HS-27A (cell line): Measurements from ENCODE around the gene FOXR1.

Experiments used
- DNase-seq: peaks from one replicate; pipeline ENCODE4 v3.0.0-alpha.2; 2012; ENCODE audit warnings: low read depth, missing footprints

The FOXR1 gene, protein sequence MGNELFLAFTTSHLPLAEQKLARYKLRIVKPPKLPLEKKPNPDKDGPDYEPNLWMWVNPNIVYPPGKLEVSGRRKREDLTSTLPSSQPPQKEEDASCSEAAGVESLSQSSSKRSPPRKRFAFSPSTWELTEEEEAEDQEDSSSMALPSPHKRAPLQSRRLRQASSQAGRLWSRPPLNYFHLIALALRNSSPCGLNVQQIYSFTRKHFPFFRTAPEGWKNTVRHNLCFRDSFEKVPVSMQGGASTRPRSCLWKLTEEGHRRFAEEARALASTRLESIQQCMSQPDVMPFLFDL

DNA sequence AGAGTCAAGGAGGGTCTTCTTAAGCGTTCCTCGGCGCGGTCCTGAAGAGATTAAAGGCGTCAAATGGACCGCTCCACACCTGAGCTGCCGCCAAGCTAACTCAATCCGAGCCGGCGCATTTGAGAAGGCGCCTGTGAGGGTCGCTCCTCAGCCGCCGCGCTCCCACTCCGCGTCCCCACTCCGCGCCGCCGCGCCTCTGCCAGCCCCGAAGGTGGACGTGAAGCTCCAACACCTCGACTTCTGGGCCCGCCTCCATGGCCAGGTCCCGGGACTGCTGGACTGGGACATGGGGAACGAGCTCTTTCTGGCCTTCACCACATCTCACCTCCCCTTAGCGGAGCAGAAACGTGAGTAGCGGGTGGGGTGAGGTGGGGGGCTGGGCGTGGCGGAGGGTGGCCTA is at the start of gene FOXR1:
TSS of gene FOXR1 (plus strand) at position 116 of the 400 bp plus-strand sequence. CDS start at position 287, 171 bp downstream.
- DNase-seq = no peak

DNA sequence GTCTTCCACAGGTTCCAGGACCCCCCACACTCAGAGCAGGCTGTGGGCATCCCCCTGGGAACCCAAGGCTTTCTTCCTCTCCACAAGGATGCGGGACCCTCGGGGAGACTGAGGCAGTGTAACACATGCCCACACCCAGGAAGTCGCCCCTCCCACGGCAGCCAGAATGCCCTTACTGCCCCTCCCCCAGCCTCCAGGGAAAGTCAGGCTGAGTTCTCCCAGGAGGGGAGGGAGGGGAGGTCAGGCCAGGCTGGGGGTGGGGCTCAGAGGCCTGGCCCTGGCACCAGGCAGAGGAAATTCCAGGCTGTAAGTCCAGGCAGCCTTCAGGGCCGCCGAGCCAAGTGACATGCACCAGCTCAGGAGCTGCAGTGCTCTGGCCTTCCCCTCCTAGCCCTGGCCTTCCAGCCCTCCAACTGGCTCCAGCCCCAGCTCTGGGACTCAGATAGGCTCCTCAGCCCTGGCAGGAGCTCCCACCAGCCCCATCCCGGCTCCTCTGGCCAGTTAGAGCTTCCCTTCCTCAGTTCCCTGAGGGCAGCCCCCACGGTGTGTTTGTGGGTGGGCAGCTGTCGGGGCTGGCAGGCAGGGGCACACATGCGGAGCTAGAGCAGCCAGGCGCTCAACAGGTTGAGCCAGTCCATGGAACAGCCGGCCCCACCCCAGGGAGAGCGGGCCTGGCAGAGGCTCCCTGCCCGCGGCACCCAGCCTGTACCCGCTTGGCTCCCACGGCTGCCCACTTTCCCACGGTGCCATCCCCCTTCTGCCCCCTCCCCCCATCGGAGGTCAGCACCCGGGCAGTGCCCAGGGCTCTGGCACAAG is 49.4 kb upstream of the FOXR1 start:
- DNase-seq = no peak

DNA sequence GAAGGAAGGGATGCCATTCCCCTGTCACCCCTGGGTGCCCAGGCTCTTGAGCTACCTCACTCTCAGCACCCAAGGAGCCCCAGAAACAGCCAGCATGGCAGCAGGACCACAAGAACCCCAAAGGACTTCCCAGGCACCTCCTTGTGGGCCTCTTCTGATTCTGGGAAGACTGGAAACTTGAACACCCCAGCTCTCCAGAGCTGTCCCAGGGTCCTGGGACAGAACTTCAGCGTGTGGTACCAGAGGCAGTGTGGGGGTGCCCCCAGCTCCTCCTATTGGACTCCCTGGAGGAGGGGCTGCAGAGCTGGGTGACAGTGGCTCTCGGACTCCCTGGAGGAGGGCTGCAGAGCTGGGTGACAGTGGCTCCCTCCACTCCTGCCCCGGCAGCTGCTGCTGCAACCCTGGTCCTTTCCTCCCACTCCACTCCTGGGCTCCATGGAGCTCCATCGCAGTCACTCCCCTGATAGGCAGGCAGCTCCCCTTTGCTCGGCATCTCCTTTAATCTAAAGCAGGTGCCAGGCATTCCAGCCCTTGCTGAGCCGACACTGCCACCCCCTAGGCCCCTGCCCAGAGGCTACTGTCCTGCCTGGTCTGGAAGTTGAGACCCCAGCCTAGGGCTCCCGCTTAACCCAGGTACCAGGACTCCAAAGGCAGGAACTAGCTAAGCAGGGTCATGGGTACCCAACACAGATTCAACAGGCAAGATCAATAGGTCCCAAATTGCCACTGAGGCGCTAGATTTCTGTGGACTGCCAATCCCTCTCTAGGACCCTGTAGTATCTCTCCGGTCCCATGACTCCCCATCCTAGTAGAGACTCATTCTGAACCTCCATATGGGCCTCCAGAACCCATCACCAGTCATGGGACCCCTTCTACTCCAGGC is 48.6 kb upstream of the FOXR1 start:
- no peak for DNase-seq

- DNase-seq = no peak
These were observed 47.6 kb upstream of the FOXR1 start for GRCh38 chr11:118923721-118924587.

DNA sequence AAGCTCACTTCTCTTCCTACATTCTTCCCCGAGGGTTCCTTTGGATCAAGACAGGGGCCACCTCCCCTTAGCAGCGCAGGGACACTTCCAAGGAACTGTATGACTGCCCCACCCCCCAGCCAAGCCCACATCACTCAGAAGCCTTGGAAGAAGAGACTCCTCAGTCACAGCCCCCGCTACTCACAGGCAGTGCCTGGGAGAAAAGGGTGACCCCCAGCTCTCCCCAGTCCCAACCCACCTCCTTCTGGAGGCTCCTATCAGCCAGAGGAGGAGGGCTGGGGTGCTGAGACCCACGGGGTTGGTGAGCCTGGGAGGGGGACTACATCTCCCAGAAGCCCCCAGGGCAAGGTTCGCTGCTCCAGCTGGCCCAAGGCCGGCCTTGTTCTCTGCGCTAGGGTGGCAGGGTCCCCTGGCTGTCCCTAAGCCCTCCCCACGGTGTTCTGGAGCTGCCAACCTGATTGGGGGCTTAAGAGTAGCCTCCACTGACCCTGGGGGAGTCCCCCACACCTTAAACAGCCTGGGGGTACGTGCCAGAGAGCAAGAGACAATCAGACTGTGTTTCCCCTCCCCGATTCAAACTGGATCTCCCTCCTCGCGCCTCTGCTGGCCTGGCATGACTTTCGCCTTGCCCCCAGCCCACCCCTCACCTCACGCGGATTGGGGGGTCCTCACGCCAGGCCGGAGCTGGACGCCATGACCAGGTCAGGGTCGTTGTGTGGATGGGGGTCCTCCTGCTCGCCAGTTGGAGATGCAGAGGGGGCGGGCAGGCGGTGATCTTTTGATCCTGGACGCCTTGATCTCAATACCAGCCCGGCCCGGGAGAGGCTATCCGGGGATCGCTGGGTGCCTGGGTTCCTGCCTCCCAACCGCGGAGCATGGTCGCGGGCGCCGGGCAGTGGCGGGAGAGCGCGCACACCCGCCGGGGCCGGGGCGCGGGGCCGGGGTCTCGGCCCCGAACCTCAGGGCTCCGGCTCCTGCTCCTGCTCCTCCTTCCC is 46.7 kb upstream of the FOXR1 start:
- no peak for DNase-seq

DNA sequence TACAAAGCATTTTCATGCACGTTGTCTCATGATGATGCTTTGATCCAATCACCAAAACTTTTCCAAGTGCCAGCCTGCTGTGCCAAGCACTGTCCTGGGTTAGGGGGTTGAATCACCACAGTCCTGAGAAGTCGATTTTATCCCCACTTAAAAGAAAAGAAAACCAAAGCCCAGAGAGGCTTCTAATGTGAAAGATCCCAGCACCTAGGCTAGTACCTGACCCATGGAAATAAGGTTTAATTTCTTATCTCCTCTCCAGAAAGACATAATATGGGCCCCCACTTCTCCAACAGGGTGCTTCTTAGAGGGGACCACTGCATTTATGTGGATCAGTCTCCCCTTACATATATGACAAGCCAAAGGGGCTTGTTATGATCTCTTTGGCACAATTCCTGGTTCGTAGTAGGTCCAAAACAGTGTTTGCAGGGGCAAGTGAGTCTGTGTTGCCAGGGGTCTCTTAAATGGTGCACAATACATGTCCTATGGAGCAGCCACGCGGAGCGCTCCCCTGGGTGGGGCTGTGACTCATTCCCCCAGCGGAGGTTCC is 43.9 kb upstream of the FOXR1 start:
- no peak for DNase-seq

DNA sequence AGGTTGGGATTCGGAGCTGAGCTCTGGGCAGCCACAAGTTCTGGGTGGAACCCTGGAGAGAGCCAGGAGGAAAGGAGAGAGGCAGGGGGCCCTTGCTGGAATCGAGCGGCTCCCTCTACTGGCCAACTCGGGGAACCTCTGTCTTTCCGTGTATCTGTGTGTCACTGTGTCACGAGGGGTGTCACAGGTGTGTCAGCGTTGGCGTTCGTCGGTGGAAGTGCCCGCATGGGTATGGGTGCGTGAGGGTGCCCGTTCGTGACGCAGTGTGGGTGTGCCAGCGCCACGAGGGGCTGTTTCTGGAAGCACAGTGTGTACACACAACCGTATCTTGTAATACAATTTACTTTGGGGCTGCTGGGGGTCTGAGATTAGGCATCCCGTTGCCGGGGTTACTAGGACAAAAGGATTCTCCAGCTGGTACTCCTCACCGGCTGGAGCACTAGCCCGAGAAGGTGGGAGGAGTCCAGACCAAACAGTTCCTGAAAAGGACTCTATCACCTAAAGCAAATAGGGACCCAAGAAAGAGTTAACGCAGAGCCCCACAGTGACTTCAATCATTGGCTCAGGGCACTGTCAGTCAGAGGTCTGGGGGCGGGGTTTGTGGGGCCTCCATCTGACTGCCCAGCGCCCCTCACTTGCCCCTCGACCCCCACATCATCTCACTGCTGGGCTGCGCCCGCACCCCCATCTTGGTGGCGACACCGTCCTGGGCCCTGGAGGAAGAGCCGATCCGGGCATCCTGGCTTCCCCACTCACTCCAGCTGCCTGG is 43.3 kb upstream of the FOXR1 start:
- DNase-seq = no peak

GRCh38 chr11:118928870-118929500 is 42.6 kb upstream of the FOXR1 start:
- DNase-seq = no peak

DNA sequence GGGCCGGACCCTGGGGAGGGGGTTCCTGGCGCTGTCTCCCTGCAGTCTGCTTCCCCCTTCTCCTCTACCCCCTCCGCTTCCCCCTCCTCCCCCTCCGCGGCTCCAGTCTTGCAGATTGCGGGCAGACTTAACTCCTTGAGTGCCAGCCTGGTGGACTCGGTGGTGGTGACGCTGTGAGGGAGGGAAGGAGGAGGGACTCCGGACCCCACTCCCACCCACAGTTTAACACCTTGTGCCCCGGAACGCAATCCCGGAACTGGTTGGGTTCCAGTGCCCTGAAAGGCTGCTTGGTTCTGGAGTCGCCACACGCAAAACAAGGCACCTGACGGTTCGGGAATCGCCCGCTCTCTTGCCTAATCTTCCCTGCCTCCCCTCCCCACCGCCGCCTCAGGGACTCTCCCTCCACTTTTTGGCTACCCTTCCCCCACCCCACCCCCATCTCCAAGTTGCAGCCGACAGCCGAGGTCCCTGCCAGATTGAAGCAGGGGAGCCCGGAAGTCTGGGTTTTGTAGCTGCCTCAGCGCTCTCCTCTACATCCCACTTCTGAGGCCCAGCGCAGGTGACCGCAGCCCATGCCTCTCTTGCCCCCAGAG is 42.0 kb upstream of the FOXR1 start:
- DNase-seq = no peak

DNA sequence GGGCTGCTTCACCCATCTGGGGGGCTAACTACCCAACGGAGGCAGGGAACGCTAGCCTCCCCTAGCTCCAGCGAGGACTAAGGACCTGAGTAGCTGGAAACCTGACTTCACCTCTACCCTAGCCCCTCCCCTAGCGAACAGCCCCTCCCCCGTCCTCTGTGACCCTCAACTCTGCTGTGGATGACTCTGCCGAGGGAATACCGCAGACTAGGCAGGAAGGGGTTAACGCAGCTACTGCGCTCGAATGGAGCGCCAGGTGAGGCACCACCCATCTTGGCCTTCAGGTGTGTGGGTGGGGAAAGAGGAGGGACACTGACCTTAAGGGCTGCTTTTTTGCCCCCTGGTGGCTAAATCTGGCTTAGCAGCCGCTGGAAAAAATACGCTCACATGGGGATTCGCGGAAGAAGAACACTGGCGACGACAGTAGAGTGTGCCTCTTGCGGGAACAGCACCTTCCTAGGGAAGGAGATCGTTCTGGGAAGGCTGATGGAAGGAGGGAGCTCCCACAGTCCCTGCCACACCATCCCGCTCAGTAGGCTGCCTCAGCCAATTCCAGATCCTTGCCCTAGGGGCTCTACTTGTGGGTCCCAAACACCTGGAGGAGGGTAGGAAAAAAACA is 41.4 kb upstream of the FOXR1 start:
- no peak for DNase-seq

DNA sequence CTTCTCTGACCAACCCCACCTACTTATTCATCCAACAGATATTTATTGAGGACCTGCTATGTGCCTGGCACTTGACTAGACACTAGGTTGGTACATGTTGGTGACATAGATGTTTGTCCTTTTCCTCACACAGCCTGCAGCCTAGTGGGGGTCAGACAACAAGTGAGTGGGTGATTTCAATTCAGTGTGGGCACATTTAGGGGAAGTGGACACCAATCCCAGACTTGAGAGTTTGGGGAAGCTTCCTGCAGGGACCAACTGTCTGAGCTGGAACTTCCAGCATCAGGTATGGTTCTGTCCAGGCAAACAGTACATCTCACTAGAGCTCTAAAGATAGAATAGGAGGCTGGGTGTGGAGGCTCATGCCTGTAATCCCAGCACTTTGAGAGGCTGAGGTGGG is 40.0 kb upstream of the FOXR1 start:
- DNase-seq = no peak

- no peak for DNase-seq
These were observed 38.1 kb upstream of the FOXR1 start for GRCh38 chr11:118933486-118933885.

DNA sequence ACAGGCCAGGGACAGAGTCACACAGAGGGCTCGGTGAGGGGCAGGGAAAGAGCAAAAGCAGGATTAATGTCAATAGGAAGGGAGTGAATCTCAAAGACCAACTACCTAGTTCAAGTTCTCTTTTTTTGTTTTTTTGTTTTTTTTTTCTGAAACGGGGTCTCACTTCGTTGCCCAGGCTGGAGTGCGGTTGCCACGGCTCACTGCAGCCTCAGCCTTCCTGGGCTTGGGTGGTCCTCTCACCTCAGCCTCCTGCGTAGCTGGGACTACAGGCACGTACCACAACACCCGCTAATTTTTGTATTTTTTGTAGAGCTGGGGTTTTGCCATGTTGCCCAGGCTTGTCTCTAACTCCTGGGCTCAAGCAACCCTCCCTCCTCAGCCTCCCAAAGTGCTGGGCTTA is 36.2 kb upstream of the FOXR1 start:
- no peak for DNase-seq

DNA sequence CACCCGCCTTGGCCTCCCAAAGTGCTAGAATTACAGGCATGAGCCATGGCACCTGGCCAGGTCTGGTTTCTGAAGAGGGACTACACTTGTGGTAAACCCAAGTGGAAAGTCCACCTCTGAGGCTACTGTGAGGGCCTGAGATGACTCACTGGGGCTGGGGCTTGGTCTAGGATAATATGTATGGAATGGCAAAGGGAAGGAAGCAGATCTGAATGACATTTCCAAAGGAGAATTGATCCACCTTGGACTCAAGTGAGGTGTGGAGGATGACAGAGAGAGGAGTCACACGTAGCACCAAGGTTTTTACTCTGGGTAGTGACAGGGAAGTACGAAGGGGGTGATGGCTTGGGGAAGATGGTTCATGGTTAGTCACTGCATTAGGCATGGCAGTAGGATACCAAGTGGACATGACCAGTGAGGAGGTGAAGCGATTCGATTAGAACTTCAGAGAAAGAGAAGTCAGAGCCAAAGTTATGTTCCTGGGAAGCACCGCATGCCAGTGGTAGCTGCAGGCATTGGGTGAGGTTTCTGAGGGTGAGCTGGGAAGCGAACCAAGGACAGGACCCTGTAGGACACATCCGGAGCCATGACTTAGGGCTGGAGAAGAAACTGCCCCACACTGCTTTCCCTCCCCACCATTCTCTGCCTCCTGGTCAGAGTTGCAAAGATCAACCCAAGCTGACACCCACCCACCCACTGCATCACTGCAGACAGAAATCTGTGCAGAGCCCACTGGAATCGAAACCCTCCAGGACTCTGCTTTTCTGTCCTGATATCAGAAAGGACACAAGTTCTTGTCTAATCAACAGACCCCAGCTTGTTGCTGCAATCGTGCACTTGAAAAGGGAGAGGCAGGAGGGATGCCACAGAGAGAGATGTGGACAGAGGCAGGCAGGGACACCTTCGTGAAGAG is 32.8 kb upstream of the FOXR1 start:
- DNase-seq = no peak

GRCh38 chr11:118939404-118939915 is 32.1 kb upstream of the FOXR1 start:
- no peak for DNase-seq

GRCh38 chr11:118939953-118940598 is 31.5 kb upstream of the FOXR1 start:
- DNase-seq = no peak
